ENCODE data around the gene TIE1. TPM values are rescaled to one million over a fixed set of nuclear protein-coding genes. Genes with fewer than 3 reads are reported as not detected.
A peak's percentile ranks its signal among the peaks of the same experiment; 100 is the strongest.

The TIE1 gene
- total and polyA plus RNA-seq, 2 of the 13 experiments (the other 11 are each of a cell fraction or from before 2014, with no cell fraction given), result 0.58 to 0.84 TPM

GRCh38 chr1:43367026-43367903 is 66.5 kb downstream of the TIE1 start (continued):
- TF ChIP-seq KLF15 (CRISPR knock-in tag; IDR thresholded peaks at IDR 0.05; ENCODE audit: borderline replicate concordance) (0 out of 2 replicates have a peak, but pooled peaks have one; percentile 15), NFAT5 (CRISPR knock-in tag; IDR thresholded peaks at IDR 0.05) (0 out of 2 replicates have a peak, but pooled peaks have one; percentile 38), ZNF788 (CRISPR knock-in tag; IDR thresholded peaks at IDR 0.05; ENCODE audit: borderline replicate concordance) (no peak), ZNF180 (CRISPR knock-in tag; IDR thresholded peaks at IDR 0.05; ENCODE audit: borderline replicate concordance, low read depth) (no peak)
- TF ChIP-seq, protein P1, sequence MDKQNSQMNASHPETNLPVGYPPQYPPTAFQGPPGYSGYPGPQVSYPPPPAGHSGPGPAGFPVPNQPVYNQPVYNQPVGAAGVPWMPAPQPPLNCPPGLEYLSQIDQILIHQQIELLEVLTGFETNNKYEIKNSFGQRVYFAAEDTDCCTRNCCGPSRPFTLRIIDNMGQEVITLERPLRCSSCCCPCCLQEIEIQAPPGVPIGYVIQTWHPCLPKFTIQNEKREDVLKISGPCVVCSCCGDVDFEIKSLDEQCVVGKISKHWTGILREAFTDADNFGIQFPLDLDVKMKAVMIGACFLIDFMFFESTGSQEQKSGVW (CRISPR knock-in tag; IDR thresholded peaks at IDR 0.05; ENCODE audit: borderline replicate concordance), result no peak
- TF ChIP-seq, protein P2, sequence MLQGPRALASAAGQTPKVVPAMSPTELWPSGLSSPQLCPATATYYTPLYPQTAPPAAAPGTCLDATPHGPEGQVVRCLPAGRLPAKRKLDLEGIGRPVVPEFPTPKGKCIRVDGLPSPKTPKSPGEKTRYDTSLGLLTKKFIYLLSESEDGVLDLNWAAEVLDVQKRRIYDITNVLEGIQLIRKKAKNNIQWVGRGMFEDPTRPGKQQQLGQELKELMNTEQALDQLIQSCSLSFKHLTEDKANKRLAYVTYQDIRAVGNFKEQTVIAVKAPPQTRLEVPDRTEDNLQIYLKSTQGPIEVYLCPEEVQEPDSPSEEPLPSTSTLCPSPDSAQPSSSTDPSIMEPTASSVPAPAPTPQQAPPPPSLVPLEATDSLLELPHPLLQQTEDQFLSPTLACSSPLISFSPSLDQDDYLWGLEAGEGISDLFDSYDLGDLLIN (CRISPR knock-in tag; IDR thresholded peaks at IDR 0.05; ENCODE audit: borderline replicate concordance), result peak; percentile 52; the same call in 1 of the 2 replicates
- TF ChIP-seq, protein P3, sequence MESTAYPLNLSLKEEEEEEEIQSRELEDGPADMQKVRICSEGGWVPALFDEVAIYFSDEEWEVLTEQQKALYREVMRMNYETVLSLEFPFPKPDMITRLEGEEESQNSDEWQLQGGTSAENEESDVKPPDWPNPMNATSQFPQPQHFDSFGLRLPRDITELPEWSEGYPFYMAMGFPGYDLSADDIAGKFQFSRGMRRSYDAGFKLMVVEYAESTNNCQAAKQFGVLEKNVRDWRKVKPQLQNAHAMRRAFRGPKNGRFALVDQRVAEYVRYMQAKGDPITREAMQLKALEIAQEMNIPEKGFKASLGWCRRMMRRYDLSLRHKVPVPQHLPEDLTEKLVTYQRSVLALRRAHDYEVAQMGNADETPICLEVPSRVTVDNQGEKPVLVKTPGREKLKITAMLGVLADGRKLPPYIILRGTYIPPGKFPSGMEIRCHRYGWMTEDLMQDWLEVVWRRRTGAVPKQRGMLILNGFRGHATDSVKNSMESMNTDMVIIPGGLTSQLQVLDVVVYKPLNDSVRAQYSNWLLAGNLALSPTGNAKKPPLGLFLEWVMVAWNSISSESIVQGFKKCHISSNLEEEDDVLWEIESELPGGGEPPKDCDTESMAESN (CRISPR knock-in tag; conservative IDR thresholded peaks at IDR 0.05), result 0 out of 2 replicates have a peak, but pooled peaks have one; percentile 14

Data from HepG2 (cell line).